Measurements from ENCODE around the gene CDK14.
A peak's percentile ranks its signal among the peaks of the same experiment; 100 is the strongest.

Gene CDK14

DNA sequence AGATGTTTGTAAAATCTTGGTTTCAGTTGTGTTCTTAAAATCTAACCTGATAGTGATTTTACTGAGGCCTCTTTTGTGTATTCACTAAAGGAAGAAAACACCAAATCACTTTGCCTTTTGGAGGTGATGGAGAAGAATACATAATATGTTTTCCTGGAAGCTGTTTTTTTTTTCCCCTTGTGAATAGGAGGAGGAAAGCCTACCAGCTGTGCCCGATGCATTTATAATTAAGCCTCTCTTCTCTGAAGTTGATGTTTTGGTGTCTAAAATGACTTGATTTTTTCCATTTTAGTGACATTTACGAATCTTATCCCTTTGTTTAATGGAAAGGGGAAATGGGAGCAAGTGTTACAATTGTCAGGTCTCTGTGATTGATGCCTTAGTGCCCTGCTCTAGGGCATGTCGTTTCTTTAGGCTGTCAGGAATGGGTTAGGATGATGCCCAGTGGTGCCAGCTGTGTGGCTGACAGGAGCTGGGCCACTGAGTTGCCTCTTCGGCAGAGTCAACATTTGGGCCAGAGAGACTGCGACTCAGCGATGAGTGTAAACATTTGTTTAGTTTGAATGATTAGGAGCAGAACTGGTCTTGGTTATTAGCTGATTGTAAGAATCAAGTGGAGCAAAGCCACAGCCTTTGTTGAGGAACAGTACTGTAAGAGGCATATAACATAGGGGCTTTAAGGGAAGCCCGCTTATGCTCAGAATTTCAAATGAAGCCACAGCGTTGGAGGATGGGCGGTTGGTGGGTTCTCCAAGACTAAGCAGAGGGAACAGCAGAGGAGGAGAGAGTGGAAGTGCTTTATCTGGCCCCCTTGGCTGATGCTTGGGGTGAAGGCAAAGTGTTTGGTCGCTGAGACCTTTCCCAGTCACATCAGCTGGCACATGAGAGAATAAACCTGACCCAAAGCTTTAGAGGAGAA, 81.6 kb downstream of the CDK14 start:
- no peak for DNase-seq (ENCODE audit: low spot score)
- FAIRE-seq: peak; percentile 73

DNA sequence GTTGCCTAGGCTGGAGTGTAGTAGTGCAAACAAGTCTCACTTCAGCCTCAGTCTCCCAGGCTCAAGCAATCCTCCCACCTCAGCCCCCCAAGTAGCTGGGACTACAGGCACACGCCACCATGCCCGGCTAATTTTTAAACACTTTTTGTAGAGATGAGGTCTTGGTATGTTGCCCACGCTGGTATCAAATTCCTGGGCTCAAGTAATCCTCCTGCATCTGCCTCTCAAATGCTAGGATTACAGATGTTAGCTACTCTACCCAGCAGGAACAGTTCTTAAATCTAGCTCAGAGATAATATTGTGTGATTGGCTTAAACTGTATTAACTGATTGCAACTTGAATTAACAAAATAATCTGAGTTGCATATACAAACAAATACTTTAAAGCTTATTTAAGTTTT, 82.9 kb downstream of the CDK14 start:
- DNase-seq (ENCODE audit: low spot score): no peak
- FAIRE-seq: no peak

DNA sequence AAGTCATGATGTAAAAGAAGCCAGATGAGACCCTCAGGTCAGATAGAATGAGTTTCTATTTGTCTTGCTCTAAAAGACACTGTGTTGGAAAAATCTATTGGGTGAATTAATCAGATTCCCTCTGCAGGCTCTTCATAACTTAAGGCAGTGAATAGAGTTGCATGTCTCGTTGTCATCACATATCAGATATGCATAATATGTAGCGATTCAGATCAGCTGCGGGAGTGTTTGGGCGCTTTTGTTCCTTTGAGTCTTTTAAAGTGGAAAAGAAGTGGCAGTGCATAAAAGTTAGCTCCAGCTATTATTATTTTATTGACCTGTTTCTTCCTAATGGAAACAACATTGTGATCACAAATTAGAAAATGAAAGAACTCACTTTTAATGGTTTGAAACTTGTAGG, 84.4 kb downstream of the CDK14 start:
- FAIRE-seq: no peak
- no peak for DNase-seq (ENCODE audit: low spot score)

GRCh38 chr7:90681336-90682022, 85.4 kb downstream of the CDK14 start:
- no peak for DNase-seq (ENCODE audit: low spot score)
- peak; percentile 42 for FAIRE-seq

GRCh38 chr7:90686146-90686545, 90.0 kb downstream of the CDK14 start:
- FAIRE-seq: no peak
- no peak for DNase-seq (ENCODE audit: low spot score)

- FAIRE-seq: no peak
- DNase-seq (ENCODE audit: low spot score): no peak
Observed at GRCh38 chr7:90688810-90689209, 92.7 kb downstream of the CDK14 start.

- FAIRE-seq (no peak), DNase-seq (ENCODE audit: low spot score) (no peak)
Observed at GRCh38 chr7:90689260-90689659, 93.1 kb downstream of the CDK14 start.

DNA sequence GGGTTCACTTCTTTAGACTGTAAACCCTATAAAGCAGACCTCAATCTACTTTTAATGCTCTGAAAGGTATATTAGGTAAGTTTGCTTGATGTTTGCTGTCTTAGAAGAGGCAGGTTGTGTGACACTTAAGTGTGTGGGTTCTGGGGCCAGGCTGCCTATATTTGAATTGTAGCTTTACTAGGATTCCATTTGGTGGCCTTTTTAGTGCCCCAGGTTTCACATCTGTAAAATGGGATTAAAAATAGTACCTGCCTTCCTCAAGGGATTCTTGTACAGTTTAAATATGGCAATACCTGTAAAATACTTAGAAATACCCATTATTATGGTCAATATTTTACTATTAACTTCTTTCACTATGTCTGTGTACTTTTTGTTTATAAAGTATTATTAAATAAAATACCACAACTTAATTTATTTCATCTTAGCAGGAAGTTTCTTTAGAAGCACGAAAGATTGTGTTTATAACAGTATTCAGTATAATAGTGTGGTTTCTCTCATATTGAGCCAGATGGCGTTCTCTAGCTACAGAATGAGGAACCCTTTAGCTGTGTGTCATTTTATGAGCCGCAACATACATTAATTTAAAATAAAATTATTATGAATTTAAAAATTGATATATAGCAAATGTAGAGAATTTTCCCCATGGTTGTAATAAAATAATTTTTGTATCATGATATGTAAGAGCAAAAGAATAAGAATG, 94.2 kb downstream of the CDK14 start:
- DNase-seq (ENCODE audit: low spot score) (no peak), FAIRE-seq (no peak)

GRCh38 chr7:90692396-90692795, 96.3 kb downstream of the CDK14 start:
- DNase-seq (ENCODE audit: low spot score) (no peak), FAIRE-seq (no peak)

DNA sequence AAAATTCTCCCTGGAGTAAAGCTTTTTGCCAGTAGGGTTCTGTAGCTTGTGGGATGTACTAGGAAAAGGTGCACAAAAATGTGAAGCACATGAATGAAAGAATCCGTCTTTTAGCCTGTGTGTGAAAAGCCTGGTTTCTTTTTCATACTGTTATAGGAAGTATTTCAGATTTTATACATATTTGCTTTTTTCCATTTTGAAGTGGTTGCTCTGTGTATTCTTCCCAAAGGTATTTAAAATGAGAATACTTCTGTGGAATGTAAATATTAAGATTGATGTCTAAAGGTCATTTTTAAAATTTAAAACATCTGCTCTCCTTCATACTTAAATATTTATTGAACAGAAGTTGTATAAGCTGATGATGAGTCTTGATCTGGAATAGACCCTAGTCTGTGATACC, 96.8 kb downstream of the CDK14 start:
- FAIRE-seq: no peak
- DNase-seq (ENCODE audit: low spot score): no peak

- FAIRE-seq (no peak), DNase-seq (ENCODE audit: low spot score) (no peak)
Observed at GRCh38 chr7:90693939-90694338, 97.8 kb downstream of the CDK14 start.

- no peak for FAIRE-seq
- DNase-seq (ENCODE audit: low spot score): no peak
Observed at GRCh38 chr7:90698616-90699015, 102.5 kb downstream of the CDK14 start.

GRCh38 chr7:90701021-90701420, 104.9 kb downstream of the CDK14 start:
- FAIRE-seq: no peak
- DNase-seq (ENCODE audit: low spot score): no peak

GRCh38 chr7:90701771-90702170, 105.7 kb downstream of the CDK14 start:
- FAIRE-seq (no peak), DNase-seq (ENCODE audit: low spot score) (no peak)

DNA sequence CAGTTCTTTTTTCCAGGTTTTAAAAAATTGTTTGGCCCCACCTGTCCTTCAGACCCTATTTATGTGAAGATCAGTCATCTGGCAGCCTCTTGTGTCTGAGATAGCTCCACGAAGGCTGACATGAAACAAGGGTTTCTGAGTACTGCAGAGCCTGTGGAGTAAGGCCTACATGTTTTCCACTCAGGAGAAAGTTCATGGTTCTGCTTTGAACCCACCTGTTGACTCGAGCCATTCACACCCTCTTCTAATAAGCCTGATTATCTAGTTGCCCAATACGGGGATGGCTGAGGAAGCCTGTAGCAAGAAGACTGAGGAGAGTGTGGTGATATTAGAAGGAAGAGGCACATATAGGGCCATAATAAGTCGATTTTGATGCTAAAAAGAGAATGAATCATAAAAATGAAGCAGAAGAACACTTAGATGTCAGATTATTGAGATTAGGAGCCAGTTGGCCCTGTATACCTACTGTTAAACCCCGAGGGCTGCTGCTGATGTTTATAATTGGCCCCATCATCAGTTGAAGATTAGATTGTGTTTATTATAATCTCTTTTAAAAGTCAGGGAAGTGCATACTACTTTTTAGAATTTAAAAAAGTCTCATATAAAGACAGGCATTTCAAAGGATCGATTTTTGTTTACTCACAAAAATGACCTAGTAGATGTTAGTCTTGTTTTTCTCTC, 109.4 kb downstream of the CDK14 start:
- FAIRE-seq (no peak), DNase-seq (ENCODE audit: low spot score) (no peak)

DNA sequence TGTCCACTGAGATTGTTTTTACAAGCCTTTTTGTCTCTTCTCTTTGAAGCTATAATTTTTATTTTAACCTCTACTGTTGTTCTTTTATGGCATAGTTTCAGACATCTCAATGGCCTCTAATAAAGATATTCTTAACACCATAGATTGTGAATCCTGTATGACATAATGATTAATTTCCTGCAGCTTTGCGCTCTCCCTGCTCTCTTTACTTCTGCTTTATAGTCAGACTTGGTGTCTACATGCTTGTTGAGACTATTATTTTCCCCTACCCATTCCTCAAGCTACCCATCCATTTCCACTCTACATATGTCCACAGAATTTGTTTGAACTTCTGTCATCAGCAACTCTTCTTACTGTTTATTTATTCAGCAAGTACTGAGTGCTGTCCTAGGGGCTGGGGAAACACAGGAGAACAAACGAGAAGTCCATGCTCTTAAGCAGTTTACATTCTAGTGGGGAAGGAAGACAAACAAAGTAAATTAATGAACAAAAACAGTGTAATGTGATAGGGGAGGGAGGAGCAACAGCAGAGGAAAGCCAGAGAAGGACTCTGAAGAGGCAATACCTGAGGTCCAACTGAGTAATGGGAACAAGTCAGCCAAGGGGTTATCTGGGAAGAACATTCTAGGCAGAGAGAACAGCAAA, 110.1 kb downstream of the CDK14 start:
- no peak for FAIRE-seq
- DNase-seq (ENCODE audit: low spot score): no peak

DNA sequence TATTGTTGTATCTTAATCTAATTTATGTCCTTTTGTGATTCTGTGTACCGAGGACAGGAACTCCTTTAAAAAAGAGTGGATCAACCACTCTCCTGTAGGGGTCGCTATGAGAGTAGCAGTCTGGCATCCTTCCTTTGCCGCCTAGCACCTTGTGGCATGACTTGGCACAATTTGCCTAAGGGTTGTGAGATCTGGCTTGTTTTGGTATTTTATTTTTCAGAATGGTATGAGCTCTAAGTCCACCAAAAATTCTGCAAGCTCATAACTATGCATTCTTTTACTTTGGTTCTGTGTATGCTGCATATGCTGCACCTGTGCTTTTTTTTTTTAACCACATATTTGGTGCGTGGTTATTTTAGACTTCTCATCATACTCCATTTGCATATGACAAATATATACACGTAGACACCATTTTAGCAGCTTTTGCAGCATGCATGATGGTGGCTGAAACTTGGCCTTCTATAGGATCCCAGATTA, 112.8 kb downstream of the CDK14 start:
- FAIRE-seq: no peak
- peak; percentile 33 for DNase-seq (ENCODE audit: low spot score)

DNA sequence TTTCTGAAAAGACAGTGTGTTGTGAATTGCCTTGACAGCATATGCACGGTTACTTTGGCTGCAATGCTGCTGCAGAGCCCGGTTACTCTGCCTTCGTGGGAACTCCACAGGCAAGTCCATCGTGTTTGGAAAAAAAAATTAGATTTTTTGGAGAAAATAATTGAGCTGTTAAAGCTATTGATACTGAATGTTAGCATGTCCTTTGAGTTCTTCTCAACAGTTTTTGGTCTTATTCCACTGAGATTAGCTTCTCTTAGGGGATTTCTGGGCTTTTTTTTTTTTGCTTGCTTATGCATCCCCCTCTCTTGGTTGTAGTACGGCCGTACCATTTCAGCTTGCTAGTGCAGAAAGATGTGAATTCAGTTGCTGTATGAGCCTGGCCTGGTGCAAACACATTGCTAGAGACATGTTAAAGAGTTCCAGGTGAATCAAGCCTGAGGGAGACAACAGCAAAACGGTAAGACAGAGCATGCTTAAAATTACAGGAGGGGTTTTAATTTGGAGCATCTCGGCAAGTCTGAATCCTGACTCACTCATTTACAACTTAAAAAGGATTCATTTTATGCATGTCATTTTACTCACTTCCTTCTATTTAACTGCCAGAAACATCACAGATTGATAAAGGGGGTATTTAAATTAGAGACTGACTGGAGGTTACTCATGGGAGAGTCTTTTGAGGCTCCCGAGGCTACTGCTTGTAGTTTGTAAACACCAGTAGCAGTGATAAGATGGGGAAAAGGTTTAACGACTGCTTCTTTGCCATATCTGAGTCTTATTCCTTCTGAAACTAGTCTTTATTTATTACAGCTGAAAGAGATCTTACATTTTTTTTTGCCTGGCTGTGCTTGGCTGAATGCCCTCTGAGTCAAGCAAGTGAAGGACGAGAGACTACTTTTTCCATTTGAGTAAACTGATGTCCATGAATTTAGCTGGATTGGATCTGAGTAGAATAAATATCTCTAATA, 113.7 kb downstream of the CDK14 start:
- DNase-seq (ENCODE audit: low spot score): no peak
- FAIRE-seq: no peak

- DNase-seq (ENCODE audit: low spot score) (no peak), FAIRE-seq (no peak)
Observed at GRCh38 chr7:90710466-90710850, 114.3 kb downstream of the CDK14 start.

DNA sequence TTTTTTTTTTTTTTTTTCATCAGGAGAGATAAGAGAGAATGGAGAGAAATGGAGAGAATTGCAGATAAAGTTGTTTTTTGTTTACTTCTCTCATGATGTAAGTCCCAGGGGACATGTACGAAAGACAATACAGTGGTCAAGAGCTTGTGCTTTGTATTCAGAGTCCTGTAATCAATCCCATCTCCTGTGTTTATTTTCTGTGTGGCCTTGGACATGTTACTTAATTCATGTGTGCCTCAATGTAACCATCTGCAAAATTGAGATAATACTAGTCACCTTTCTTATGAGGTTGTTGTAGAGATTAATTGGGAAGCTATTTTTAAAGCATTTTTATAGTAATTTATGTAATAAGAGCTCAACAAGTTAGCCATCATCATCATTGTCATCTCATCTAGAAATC, 117.5 kb downstream of the CDK14 start:
- DNase-seq (ENCODE audit: low spot score): no peak
- FAIRE-seq: no peak

Measured in urothelium cell line (cell line).